GM12801 (cell line): ENCODE measurements around the gene GPC5.

Source experiments
- CTCF ChIP-seq: IDR thresholded peaks from one replicate; pipeline ENCODE4 v1.5.1; 2011; ENCODE audit warnings: control low read depth; ENCODE audit not compliant: insufficient read length; ENCODE audit errors: extremely low read depth

GPC5 gene

GRCh38 chr13:91764527-91764926 is 366.1 kb downstream of the GPC5 start:
- TF ChIP-seq CTCF, result no peak

- TF ChIP-seq CTCF, result no peak
Measured at GRCh38 chr13:91767651-91768050, 369.2 kb downstream of the GPC5 start.

GRCh38 chr13:91768746-91769145 is 370.3 kb downstream of the GPC5 start:
- no peak for TF ChIP-seq CTCF

- TF ChIP-seq CTCF, result no peak
Measured at GRCh38 chr13:91771229-91771628, 372.8 kb downstream of the GPC5 start.

- TF ChIP-seq CTCF, result no peak
Measured at GRCh38 chr13:91773591-91774227, 375.3 kb downstream of the GPC5 start.

GRCh38 chr13:91774397-91774796 is 376.0 kb downstream of the GPC5 start:
- no peak for TF ChIP-seq CTCF

- TF ChIP-seq CTCF, result no peak
Measured at GRCh38 chr13:91776611-91777193, 378.3 kb downstream of the GPC5 start.

GRCh38 chr13:91778123-91778522 is 379.7 kb downstream of the GPC5 start:
- no peak for TF ChIP-seq CTCF
